HL-60 (cell line): ENCODE data around the gene STN1.

Source experiments
- GABPA ChIP-seq: IDR thresholded peaks from 2 replicates; pipeline ENCODE4 v1.6.1; 2012; ENCODE audit warnings: low read depth
- POLR2AphosphoS5 ChIP-seq: IDR thresholded peaks from 2 replicates; pipeline ENCODE4 v1.6.1; 2012; ENCODE audit warnings: low read depth
- SPI1 ChIP-seq: IDR thresholded peaks from 2 replicates; pipeline ENCODE4 v1.6.1; 2012; ENCODE audit warnings: low read depth, mild to moderate bottlenecking, borderline replicate concordance
- TF ChIP-seq, protein P1 (sequence below): IDR thresholded peaks from one replicate; pipeline ENCODE4 v1.5.1; 2011; ENCODE audit warnings: low read length, control low read depth, inconsistent platforms; ENCODE audit not compliant: insufficient read depth

DNA sequence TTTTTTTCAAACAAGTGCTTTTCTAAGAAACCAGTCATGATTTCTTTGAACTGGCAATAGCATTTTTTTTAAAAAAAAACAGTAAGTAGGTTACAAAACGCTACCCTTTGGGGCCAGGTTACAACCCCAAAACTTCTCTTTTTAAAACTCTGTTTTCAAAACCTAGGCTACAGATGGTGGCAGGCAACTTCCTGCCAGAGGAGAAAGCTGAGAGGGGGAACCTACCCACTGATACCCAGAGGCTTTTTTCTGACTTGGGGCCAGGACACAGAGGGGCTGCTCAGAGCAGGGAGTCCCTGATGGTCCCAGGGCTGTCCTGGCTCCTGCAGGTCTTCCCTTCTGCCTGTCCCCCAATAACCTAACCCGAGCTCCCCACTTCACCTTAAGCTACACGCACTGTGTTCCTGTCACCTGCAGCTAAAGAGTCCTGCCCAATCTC, 6.9 kb downstream of the STN1 start:
- no peak for TF ChIP-seq POLR2AphosphoS5
- TF ChIP-seq, protein P1, sequence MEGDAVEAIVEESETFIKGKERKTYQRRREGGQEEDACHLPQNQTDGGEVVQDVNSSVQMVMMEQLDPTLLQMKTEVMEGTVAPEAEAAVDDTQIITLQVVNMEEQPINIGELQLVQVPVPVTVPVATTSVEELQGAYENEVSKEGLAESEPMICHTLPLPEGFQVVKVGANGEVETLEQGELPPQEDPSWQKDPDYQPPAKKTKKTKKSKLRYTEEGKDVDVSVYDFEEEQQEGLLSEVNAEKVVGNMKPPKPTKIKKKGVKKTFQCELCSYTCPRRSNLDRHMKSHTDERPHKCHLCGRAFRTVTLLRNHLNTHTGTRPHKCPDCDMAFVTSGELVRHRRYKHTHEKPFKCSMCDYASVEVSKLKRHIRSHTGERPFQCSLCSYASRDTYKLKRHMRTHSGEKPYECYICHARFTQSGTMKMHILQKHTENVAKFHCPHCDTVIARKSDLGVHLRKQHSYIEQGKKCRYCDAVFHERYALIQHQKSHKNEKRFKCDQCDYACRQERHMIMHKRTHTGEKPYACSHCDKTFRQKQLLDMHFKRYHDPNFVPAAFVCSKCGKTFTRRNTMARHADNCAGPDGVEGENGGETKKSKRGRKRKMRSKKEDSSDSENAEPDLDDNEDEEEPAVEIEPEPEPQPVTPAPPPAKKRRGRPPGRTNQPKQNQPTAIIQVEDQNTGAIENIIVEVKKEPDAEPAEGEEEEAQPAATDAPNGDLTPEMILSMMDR: no peak
- no peak for TF ChIP-seq SPI1
- TF ChIP-seq GABPA: no peak
